ENCODE data around the gene WDR27. TPM values are rescaled to one million over a fixed set of nuclear protein-coding genes. Genes with fewer than 3 reads are reported as not detected.

The WDR27 gene
- polyA plus RNA-seq, 2 of the 4 experiments (the other 2 are of a cell fraction) = 18.9 to 36.1 TPM

DNA sequence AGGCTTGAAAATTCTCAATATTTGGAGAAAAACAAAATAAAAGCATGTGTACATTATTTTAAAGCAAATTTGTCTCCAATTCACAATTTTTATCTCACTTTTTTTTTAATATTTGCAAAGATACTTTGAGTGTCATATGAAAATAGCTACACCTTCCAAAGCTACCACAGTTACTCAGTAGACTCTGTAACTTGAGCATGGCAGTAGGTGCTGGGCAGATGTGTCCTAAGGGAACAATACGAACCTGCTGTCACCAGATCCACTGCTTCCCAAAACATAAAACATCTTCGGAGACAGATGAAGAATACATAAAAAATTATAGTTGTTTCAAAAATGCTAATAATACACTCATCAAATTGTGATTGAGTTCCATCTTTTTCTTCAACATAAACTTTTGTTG, 10.6 kb downstream of the WDR27 start:
- ChIA-PET POLR2A (no interaction called here), CTCF (interaction anchor here (0.9 kb wide), 1 partner anchor 27 kb away, joined by 3 read pairs; no protein-coding TSS in a partner anchor)
- DNase-seq (ENCODE audit: low read depth in 1 of 2, low spot score in 1 of 2) (no peak), ATAC-seq (no peak), FAIRE-seq (no peak)
- Histone ChIP-seq H3K27ac (no peak overlapping the region), H3K4me2 (no peak overlapping the region), H3K4me3 (no peak overlapping the region), H3K4me1 (0 out of 3 replicates have a peak, but pooled peaks cover 4% of the 10 kb centered on the region), H3K9me3 (peaks cover 8% of the 10 kb centered on the region; the same call in 2 of the 3 replicates)
- 95% methylated on average over 2 of the region's 2 CpGs for WGBS (ENCODE audit: missing lambda C conversion rate)
- no peak for TF ChIP-seq GATA3 (IDR thresholded peaks at IDR 0.05; ENCODE audit: borderline replicate concordance)
- TF ChIP-seq, protein P1, sequence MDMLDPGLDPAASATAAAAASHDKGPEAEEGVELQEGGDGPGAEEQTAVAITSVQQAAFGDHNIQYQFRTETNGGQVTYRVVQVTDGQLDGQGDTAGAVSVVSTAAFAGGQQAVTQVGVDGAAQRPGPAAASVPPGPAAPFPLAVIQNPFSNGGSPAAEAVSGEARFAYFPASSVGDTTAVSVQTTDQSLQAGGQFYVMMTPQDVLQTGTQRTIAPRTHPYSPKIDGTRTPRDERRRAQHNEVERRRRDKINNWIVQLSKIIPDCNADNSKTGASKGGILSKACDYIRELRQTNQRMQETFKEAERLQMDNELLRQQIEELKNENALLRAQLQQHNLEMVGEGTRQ (IDR thresholded peaks at IDR 0.05) = no peak
- no peak for TF ChIP-seq CBX8 (IDR thresholded peaks at IDR 0.05)
- no peak for TF ChIP-seq HOXB13 (CRISPR knock-in tag; IDR thresholded peaks at IDR 0.05; ENCODE audit: low read depth)
- no peak for TF ChIP-seq TP53 (CRISPR knock-in tag; IDR thresholded peaks at IDR 0.05)
- TF ChIP-seq POLR2AphosphoS2 (conservative IDR thresholded peaks at IDR 0.05; ENCODE audit: low read length) = no peak
- TF ChIP-seq RAD21 (conservative IDR thresholded peaks at IDR 0.05 in 1 of 2, IDR thresholded peaks at IDR 0.05 in 1 of 2) = no peak
- TF ChIP-seq HOXA7 (CRISPR knock-in tag; IDR thresholded peaks at IDR 0.05) = no peak
- no peak for TF ChIP-seq NR3C1 (IDR thresholded peaks at IDR 0.05)
- no peak for TF ChIP-seq CHD2 (IDR thresholded peaks at IDR 0.05; ENCODE audit: low read length, partially characterized antibody)
- TF ChIP-seq, protein P2, sequence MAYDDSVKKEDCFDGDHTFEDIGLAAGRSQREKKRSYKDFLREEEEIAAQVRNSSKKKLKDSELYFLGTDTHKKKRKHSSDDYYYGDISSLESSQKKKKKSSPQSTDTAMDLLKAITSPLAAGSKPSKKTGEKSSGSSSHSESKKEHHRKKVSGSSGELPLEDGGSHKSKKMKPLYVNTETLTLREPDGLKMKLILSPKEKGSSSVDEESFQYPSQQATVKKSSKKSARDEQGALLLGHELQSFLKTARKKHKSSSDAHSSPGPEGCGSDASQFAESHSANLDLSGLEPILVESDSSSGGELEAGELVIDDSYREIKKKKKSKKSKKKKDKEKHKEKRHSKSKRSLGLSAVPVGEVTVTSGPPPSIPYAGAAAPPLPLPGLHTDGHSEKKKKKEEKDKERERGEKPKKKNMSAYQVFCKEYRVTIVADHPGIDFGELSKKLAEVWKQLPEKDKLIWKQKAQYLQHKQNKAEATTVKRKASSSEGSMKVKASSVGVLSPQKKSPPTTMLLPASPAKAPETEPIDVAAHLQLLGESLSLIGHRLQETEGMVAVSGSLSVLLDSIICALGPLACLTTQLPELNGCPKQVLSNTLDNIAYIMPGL (CRISPR knock-in tag; IDR thresholded peaks at IDR 0.05; ENCODE audit: borderline replicate concordance) = no peak
- TF ChIP-seq MYC (IDR thresholded peaks at IDR 0.05; ENCODE audit: borderline replicate concordance, low read length) = no peak
- no peak for TF ChIP-seq HDAC2 (IDR thresholded peaks at IDR 0.05)

DNA sequence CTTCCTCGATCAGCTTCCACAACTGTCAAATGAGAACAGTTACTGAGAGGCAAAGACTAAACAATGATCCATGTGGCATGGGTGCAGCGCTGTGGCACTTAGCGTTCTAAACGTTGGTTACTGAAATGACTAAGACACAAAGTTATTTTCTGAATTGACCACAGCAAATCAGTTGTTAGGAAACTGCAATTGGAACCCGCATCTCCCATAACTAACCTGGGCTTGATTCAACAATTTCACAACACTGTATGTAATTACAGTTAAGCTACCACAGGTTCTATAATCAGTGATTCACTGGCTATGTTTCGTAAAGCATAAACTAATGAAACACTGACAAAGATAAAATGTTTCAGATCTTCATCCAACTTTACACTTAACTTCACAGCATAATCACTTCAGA, 12.5 kb downstream of the WDR27 start:
- POLR2A ChIA-PET = no interaction called here
- no peak overlapping the region for H3K27ac ChIP-seq
- no peak overlapping the region for H3K4me2 ChIP-seq
- no peak overlapping the region for H3K4me3 ChIP-seq
- TF ChIP-seq FOXS1 (CRISPR knock-in tag; IDR thresholded peaks at IDR 0.05) (no peak), PHF8 (IDR thresholded peaks at IDR 0.05; ENCODE audit: borderline replicate concordance, low read depth) (no peak), ESRRA (IDR thresholded peaks at IDR 0.05; ENCODE audit: borderline replicate concordance, low read length) (no peak), EHF (CRISPR knock-in tag; IDR thresholded peaks at IDR 0.05) (no peak), KDM1A (IDR thresholded peaks at IDR 0.05; ENCODE audit: low read depth) (no peak), POLR2A (IDR thresholded peaks at IDR 0.05; ENCODE audit: low read length) (no peak), RARB (CRISPR knock-in tag; IDR thresholded peaks at IDR 0.05) (no peak), CBX2 (IDR thresholded peaks at IDR 0.05; ENCODE audit: borderline replicate concordance, low read depth) (no peak), KDM5A (IDR thresholded peaks at IDR 0.05) (no peak), ZC3H11A (IDR thresholded peaks at IDR 0.05) (no peak), CBX8 (IDR thresholded peaks at IDR 0.05) (no peak)
- TF ChIP-seq, protein P3, sequence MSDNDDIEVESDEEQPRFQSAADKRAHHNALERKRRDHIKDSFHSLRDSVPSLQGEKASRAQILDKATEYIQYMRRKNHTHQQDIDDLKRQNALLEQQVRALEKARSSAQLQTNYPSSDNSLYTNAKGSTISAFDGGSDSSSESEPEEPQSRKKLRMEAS (IDR thresholded peaks at IDR 0.05) = no peak
- TF ChIP-seq, protein P4, sequence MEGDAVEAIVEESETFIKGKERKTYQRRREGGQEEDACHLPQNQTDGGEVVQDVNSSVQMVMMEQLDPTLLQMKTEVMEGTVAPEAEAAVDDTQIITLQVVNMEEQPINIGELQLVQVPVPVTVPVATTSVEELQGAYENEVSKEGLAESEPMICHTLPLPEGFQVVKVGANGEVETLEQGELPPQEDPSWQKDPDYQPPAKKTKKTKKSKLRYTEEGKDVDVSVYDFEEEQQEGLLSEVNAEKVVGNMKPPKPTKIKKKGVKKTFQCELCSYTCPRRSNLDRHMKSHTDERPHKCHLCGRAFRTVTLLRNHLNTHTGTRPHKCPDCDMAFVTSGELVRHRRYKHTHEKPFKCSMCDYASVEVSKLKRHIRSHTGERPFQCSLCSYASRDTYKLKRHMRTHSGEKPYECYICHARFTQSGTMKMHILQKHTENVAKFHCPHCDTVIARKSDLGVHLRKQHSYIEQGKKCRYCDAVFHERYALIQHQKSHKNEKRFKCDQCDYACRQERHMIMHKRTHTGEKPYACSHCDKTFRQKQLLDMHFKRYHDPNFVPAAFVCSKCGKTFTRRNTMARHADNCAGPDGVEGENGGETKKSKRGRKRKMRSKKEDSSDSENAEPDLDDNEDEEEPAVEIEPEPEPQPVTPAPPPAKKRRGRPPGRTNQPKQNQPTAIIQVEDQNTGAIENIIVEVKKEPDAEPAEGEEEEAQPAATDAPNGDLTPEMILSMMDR (IDR thresholded peaks at IDR 0.05) = no peak
- TF ChIP-seq, protein P1 (IDR thresholded peaks at IDR 0.05) = no peak
- no peak for DNase-seq (ENCODE audit: low read depth in 1 of 2, low spot score in 1 of 2)
- FAIRE-seq = no peak
- H3K9me3 ChIP-seq = peaks cover 14% of the 10 kb centered on the region; the same call in 2 of the 3 replicates
- CTCF ChIA-PET = no interaction called here
- ATAC-seq = no peak
- 87% methylated on average over 6 of the region's 6 CpGs for WGBS (ENCODE audit: missing lambda C conversion rate)
- 0 out of 3 replicates have a peak, but pooled peaks cover 4% of the 10 kb centered on the region for H3K4me1 ChIP-seq
